HG03064 (cell line): ENCODE data around the gene TIE1.

Experiments used
- ATAC-seq: cut with Tn5 transposase; IDR thresholded peaks from one replicate; pipeline ENCODE4 v1.9.1; 2021; ENCODE audit warnings: low read depth; ENCODE audit not compliant: unreplicated experiment

TIE1 gene

DNA sequence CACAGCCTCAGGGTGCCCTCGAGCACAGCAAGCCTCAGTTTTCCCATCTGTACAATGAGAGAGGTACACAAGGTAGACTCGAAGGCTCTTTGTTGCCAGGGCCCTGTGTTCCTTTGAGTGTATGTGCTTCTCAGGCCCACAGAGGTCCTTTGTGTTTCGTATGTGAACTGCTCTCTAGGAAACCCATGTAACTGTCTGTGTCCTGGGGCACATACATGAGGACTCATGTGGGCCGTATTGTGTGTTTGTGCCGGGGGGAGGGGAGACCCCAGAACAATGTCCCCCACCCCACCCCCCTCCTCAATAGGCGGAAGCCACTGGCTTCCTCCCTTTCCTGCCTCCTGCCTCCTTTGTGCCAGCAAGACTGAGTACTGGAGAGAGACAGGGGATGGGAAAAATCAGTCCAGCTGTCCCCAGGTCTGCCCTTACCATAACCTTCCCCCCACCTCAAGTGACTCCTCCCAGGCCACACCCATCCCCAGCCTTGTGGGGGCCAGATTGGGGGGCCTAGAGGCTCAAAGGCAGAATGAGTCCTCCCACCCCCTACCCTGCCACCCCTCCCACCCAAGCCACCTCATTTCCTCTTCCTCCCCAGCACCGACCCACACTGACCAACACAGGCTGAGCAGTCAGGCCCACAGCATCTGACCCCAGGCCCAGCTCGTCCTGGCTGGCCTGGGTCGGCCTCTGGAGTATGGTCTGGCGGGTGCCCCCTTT is at the start of gene TIE1:
Gene TIE1, plus strand, starts transcription at position 605 of the 717 bp plus-strand sequence. Its CDS starts 90 bp downstream, at position 695.
- ATAC-seq = no peak

DNA sequence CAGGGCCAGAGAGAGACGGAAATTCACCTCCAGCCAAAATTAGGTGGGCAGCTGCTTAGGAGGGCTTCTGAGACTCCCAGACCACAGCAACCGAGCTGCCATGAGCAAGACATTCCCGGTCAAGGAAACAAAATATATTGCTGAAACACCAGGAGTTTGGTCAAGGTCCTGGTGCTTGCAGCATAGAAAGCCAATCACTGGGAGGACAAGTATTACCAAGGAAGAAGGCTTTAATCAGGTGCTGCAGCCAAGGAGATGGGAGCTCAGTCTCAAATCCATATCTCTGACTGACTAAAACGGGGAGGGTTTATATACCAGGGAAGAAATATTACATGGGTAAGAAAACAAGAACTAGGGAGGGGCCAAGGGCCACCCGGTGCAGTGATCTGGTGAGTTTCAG is 49.8 kb upstream of the TIE1 start:
- ATAC-seq = no peak

DNA sequence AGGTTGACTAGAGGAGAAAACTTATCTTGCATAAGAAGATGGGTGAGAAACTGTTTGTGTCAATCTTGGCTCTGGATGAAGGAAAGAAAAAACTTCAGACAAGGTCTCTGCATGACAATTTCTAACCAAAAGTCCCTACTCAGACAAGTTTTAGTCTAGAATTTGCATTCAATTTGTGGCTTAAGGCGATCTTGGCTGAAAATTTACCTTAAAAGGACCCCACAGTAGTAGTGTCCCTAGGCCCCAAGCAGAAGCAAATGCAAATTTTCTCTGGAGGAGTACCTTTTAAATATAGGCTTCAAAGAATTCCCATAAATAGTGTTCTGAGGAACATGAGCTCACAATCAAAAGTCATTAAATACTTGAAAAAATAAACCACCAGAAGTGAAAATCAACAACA is 48.6 kb upstream of the TIE1 start:
- no peak for ATAC-seq

DNA sequence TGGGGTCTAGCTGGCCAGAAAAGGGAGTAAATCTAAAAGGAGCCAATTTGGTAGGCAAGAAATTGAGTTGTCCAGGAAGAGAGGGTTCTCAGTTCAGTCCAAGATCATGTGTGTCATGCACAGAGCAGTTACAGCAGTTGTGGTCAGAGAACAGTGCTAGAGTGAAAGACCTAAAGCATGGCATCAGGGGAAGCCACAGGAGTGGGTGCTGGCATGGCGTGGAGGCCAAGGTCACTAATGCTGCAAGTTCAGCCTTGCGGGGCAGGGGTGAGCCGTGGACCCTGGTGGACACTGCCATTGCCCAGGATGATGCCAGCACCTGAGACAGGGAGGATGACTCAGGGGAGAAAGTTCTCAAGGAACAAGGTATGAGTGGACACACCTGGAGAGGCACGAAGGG is 47.6 kb upstream of the TIE1 start:
- no peak for ATAC-seq

DNA sequence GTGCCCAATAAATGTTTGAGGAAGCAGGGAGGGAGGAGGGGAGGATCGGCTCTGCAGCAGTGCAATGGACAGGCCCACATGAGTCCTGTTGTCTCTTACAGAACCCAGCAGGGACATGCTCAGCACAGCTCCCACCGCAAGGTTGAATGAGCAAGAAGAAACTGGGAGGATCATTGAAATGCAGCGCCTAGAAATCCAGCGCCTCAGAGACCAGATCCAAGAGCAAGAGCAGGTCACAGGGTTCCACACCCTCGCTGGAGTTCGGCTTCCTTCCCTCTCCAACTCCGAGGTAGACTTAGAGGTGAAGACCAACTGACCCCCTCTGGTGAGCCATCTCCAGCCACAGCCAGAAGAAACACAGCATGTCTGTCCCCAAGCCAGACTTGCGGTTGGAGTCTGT is 46.9 kb upstream of the TIE1 start:
- no peak for ATAC-seq

DNA sequence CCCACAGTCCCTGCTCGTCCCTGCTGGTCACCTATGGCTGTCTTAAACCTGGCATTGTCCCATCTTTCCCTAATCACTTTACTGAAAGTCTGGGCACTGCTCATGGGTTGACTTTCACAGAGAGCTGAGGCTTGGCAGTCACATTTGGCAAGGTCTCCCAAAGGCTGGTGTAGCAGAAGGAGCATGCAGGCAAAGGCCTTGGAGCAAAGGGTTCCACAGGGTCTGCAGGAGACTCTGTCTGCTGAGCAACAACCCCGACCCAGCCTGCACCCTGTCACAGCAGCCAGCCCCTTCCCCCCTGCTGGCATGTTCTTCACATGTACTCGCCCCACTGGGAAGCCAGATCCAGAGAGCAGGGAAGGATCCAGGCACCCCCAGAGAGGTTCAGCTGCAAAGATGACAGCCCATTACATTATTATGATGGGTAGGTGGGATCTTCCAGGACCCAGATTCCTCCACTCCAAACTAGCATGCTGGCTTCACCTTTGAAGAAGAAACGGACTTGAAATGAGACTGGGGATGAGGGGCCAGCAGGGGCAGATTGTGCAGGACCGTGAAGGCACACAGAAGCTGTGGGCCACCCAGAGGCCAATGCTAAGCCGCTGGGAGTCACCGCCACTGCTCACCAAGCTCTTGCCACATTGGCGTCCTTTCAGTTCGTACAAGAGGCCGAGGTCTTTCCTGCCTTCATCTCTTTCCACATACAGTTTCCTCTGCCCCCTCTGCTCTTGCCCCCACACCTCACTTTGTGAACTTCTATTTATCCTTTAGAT is 45.2 kb upstream of the TIE1 start:
- ATAC-seq = no peak

DNA sequence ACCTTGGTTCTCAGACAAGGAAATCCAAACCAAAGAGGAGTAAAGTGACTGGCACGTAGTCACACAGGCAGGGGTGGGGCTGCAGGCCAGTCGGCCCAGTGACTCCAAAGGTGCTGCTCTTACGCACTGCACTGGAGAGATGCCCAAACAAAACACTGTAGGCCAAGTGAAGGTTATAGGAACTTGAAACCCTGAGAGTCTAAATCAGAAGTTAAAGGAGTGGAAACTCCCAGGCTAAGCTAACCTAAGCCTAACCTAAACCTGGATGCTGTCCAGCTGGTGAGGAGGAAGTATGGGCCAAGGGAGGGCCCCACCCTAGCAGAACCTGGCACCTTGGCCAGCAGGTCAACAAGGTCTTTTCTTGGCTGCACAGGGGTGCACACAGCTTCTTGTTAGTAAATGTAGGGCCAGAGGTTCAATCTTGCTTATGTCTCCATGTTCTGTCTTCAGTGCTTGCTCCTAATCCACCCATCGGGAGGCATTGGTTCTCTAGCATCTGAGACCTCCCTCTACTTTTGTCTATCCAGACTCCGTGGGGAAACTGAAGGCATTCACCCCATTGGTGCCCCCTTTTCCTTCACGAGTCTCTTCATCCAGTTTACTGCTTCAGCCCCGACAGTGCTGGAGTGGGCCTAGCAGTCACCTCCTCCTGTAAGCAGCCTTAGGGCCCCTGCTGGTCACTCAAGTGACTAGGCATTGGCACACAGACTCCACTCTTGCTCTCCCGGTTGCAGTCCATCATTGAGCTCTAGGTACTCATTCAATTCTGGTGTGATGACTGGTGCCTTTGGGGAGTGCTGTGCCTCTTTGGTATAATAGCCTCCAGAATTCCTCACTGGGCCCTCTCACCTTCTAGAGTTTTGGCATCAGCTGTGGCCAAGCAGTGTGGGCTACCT is 43.9 kb upstream of the TIE1 start:
- no peak for ATAC-seq

DNA sequence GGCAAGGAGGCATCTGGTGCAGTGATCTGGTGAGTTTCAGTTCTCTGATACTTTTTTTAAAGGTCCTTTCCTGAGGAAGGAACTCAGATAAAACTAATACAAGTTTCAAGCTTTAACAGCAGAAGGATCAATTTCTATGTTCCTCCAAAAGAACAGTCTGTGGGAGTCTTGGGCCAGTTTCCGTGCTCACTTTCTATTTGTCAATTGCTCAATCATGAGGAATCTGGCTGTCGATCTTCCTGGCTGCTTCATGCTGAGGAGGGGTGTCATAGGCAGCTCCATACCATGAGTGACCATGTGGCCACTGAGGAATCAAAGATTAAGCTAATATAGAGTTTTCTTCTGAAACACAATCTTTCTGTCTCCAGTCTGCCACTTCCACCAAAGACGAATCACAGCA is 42.4 kb upstream of the TIE1 start:
- no peak for ATAC-seq

DNA sequence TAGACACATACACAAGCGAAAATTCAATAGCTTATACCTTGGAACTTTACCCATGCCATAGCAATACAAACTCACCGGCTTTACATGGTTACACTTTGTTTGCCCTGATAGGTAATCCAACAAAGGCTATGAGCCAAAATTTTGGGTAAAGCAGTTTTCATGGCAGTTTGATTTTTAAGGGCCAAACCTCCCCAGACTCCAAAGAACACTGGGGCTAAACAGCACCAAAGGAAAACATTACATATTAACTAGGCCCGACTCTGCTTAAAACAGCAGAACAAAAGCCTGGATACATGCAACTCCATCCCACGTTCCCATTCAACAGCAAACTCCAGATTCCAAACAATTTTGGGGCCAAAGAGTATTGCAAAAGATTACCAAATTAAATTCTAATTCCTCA is 35.4 kb upstream of the TIE1 start:
- ATAC-seq = no peak

DNA sequence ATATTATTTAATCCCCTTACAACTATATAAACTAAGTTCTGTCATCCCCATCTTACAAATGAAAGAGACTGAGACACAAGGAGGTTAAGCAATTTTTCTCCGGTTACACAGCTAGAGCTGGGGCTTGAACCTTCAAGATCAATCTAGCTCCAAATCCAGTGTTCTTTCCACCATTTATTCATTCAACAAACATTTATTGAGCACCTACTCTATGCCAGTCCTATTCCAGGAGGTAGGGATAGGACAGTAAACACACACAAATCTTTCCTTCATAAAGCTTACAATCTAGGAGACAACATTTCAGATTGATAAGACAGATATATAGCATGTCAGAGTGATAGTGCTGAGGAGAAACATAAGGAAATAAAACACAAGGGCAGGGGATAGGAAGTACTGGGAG is 33.9 kb upstream of the TIE1 start:
- ATAC-seq = no peak

DNA sequence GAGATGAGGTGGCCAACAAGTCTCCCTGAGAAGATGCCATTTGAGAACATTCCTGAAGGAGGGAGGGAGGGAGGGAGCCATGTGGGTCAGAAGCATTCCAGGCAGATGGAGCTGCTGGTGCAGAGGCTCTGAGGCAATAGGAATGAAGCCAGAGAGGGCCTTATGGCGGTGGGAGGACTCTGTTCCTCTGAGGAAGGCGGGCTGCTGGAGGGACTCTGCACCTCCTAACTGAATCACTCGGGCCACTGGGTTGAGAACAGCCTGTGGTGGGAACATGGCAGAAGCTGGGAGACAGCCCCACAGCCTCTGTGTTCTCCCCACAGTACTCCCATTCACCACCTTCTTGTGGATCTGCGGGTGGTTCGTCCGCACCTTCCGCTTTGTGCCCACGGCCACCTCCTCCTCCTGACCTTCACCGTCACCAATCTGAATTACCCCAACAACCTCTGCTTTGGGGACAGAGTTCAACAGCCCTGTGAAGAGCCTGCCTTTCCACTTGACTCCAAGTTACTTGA is 33.4 kb upstream of the TIE1 start:
- ATAC-seq = no peak

DNA sequence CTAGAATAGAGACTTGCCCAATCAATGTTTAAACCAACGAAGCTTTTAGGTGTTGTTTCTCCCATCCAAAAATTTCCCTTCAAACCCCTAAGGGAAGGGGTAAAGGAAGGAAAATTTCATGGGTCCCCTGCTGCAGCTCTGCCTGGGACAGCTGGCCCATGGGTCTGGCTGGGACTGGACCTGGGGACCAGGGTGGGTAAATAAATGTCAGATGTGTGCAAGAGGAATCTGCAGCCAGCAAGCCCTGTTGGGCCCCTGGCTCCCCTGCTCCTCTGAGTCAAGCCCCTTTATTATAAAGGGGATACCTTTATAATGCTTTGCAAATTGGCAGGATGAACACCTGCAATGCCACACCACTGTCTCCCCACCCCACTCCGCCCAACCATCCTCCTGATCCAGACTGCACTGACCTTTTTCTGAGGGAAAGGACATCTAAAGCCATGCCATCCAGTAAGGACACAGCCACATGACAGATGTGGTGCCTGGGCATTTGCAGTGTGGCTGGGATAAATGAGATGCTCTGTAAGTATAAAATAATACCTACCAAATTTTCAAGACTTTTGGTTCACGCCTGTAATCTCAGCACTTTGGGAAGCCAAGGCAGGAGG is 32.9 kb upstream of the TIE1 start:
- ATAC-seq = no peak

DNA sequence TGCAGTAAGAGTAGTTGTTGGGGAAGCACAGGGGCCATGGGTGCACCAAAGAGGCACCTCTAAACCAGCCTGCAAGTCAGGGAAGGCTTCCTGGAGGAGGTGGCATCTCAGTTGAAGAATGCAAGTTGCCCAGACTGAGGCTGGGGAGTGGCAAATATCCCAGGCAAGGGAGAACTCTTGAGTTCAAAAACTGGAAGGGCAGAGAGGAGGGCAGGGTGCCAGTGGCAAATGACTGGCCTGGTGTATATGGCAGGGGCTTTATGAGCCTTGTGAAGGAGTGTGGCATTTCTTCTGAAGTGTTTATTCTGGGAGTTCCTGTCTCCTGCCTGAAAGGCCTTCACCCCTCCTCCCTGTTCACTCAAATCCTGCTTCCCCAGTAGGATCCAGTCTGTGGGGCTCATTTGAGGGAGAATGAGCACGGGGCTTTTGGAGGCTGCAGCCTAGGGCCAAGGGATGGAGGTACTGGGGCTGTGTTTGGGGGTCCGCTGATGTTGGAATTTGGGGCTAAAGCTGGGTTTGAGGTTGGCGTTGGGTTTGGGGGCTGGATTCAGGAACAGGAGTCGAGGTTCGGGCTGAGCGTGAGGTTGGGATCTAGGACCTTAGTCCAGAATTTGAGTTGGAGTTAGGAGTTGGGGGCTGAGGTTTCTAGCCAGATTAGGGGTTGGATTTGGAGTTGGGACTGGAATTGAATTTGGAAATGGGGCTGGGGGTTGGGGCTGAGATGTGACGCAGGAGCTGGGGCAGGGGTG is 31.0 kb upstream of the TIE1 start, which contains the start of gene TMEM125:
Gene TMEM125, plus strand, starts transcription at position 357 of the 749 bp plus-strand sequence. CDS start 2,740 bp downstream, outside the sequence.
- ATAC-seq = no peak

DNA sequence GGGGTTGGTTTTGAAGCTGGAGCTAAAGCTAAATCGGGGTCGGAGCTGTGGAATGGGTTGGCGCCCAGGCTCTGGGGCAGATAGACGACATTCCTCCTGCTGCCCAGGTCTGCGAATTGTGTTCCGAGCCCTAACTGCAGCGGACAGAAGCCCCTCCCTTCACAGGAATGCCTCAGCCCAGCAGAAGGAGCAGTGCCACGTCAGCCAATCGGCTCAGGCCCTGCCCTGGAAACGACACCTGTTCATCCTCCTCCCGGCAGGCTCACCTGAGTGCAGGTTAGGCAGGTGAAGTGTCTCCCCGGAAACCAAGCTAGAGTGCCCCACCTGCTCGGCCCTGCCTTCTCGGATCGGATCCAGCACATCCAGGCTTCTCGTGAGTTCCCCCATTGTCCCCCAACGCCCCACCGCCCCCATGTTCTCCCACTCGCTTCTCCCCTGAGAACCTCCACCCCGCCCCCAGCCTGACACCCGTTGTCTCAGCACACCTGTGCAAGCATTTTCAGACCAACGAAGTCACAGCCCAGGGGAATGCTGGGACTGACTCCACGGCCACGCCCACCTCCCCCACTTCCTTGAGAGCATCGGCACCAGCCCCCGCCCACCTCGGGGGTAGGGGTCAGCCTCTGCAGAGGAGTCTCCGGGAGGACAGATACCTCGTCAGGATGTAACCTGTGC is 30.2 kb upstream of the TIE1 start:
- no peak for ATAC-seq

DNA sequence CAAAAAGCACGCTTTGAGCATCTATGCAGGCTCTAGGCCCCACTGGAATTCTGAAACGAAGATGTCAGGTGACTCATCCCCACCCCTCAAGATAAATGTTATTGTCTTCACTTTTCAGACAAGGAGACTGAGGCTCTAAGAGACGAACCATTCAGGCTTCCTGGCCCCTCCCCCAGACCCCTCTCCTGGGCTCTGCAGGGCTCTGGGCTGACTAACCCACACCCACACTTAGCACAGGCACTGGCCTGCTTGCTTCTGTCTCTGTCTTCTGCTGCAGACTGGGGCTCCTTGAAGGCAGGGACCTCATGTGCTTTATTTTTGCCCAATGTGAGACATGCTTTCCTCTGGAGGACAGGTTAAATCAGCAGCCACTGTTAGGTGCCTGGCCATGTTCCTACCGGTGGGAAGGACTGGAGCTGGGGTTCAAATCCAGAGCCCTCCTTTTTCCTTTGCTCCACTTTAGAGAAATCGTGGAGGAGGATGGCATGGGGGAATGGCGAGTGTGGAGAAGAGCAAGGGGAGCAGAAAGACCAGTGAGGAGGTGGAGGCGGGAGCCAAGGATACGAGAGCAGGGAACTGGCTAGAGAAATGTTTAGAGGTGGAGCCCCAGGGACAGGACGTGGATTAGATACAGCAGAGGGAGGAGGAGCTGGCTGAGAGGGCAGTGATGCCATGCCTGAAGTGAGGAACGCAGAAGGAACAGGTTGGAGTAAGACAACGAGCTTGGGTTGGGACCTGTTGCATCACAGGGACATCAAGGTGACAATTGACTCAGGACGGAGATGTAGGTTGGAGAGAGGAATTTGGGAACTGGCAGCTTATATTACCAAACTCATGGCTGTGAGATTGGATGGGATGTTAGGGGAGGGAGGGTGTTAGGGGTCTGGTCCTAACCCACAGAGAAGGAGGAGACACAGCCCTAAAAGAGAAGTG is 29.3 kb upstream of the TIE1 start:
- no peak for ATAC-seq

DNA sequence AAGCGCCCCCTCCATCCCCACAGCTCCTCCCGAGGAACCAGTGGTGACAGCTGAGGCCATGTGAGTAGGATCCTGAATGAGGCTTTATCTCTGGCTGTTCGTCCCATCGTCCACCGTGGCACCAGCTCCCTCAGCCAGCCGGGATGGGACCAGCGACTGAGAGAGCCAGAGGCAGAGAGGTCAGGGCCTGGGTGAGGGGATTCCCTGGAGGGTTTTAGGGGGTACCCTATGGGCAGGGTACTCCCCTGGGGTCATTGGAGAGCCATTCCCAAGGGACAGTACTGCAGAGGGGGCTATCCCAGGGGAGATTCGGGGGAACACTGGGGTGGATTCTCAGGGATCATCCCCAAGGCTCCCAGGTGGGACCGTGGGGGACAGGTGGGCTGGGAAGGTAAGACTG is 28.6 kb upstream of the TIE1 start:
- no peak for ATAC-seq

DNA sequence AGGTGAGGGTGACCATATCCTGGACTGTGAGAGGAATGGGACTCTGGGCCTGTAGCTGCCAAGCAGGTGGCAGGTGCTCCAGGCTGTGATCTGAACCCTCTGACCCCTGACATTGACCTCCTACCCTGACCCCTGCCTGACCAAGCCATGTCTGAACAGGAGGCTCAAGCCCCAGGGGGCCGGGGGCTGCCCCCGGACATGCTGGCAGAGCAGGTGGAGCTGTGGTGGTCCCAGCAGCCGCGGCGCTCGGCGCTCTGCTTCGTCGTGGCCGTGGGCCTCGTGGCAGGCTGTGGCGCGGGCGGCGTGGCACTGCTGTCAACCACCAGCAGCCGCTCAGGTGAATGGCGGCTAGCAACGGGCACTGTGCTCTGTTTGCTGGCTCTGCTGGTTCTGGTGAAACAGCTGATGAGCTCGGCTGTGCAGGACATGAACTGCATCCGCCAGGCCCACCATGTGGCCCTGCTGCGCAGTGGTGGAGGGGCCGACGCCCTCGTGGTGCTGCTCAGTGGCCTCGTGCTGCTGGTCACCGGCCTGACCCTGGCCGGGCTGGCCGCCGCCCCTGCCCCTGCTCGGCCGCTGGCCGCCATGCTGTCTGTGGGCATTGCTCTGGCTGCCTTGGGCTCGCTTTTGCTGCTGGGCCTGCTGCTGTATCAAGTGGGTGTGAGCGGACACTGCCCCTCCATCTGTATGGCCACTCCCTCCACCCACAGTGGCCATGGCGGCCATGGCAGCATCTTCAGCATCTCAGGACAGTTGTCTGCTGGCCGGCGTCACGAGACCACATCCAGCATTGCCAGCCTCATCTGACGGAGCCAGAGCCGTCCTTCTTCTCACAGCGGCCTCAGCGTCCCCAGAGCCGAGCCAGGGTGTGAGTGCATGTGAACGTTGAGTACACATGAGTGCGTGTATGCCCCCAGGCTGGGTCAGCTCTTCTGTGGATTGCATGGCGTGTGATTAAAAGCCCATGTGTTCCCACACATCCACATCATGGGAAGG is 27.9 kb upstream of the TIE1 start:
- ATAC-seq = no peak
